Measurements from ENCODE around the gene TBC1D3D. TPM values are rescaled to one million over a fixed set of nuclear protein-coding genes. Genes with fewer than 3 reads are reported as not detected.

TBC1D3D gene
- not detected in 2 replicates for total RNA-seq

DNA sequence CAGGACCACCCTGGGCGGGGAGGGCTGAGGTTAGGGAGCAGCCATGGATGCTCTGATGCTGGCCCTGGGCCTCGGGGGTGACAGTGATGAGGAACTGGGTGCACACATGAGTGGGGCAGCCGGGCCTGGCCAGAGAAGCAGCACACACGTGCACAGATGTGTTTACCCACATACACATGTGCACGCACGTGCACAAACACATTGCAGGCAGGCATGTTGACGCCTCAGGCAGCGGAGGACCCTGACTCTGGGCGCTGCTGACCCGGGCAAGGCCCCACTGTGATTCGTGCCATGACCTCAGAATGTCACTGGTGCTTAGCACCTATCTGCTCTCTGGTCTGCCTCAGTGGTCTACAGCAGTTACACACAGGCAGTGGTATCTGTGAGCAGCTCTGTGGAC is at the start of gene TBC1D3D:
Gene TBC1D3D, plus strand, starts transcription at position 301 of the 400 bp plus-strand sequence. CDS start 1,585 bp downstream, outside the sequence.

DNA sequence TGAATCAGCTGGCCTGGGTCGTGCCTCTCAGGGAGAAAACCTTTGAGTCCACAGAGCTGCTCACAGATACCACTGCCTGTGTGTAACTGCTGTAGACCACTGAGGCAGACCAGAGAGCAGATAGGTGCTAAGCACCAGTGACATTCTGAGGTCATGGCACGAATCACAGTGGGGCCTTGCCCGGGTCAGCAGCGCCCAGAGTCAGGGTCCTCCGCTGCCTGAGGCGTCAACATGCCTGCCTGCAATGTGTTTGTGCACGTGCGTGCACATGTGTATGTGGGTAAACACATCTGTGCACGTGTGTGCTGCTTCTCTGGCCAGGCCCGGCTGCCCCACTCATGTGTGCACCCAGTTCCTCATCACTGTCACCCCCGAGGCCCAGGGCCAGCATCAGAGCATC is 14.8 kb upstream of the TBC1D3D start, which contains the start of gene TBC1D3L:
Gene TBC1D3L, minus strand, starts transcription at position 101 of the 400 bp plus-strand sequence. CDS start 1,540 bp downstream, outside the sequence.

Other genes starting within 250 kb of the TBC1D3D start
- gene TBC1D3K, start 79.6 kb upstream of the TBC1D3D start, total RNA-seq, result not detected in 2 replicates
- gene TBC1D3L, start 14.9 kb upstream of the TBC1D3D start, total RNA-seq, result 2.4 and 4.2 TPM in 2 replicates
- not detected in 2 replicates for gene TBC1D3C, start 64.7 kb downstream of the TBC1D3D start, total RNA-seq
- not detected in 2 replicates for gene TBC1D3E, start 124.0 kb downstream of the TBC1D3D start, total RNA-seq
- not detected in 2 replicates for gene TBC1D3, start 188.6 kb downstream of the TBC1D3D start, total RNA-seq